ENCODE data around the gene EXPH5.

Gene EXPH5

GRCh38 chr11:108500169-108500568 lies 93.4 kb downstream of the EXPH5 start:
- peaks cover 0 to 3% of the 10 kb centered on the region in 2 experiments; a peak in 1 of 3 replicates for H3K36me3 ChIP-seq (ENCODE audit: control insufficient read depth in 2 of 2, insufficient read depth in 1 of 2, low read length in 2 of 2)
- TF ChIP-seq ZNF558 (tag by site-specific recombination; IDR thresholded peaks at IDR 0.05) (no peak), ZNF664 (tag by site-specific recombination; IDR thresholded peaks at IDR 0.05) (no peak), ZNF394 (tag by site-specific recombination; IDR thresholded peaks at IDR 0.05; ENCODE audit: borderline replicate concordance) (no peak), GLI4 (tag by site-specific recombination; IDR thresholded peaks at IDR 0.05) (no peak), TSHZ1 (tag by site-specific recombination; IDR thresholded peaks at IDR 0.05; ENCODE audit: borderline replicate concordance) (no peak), ZNF510 (tag by site-specific recombination; IDR thresholded peaks at IDR 0.05; ENCODE audit: insufficient replicate concordance) (no peak), ZNF311 (tag by site-specific recombination; IDR thresholded peaks at IDR 0.05; ENCODE audit: borderline replicate concordance) (no peak), ZNF16 (tag by site-specific recombination; IDR thresholded peaks at IDR 0.05; ENCODE audit: low read depth) (no peak), ZBTB17 (tag by site-specific recombination; IDR thresholded peaks at IDR 0.05) (no peak), MEIS1 (CRISPR knock-in tag; IDR thresholded peaks at IDR 0.05; ENCODE audit: borderline replicate concordance) (no peak), ZNF24 (tag by site-specific recombination; IDR thresholded peaks at IDR 0.05) (no peak)
- TF ChIP-seq, protein P1, sequence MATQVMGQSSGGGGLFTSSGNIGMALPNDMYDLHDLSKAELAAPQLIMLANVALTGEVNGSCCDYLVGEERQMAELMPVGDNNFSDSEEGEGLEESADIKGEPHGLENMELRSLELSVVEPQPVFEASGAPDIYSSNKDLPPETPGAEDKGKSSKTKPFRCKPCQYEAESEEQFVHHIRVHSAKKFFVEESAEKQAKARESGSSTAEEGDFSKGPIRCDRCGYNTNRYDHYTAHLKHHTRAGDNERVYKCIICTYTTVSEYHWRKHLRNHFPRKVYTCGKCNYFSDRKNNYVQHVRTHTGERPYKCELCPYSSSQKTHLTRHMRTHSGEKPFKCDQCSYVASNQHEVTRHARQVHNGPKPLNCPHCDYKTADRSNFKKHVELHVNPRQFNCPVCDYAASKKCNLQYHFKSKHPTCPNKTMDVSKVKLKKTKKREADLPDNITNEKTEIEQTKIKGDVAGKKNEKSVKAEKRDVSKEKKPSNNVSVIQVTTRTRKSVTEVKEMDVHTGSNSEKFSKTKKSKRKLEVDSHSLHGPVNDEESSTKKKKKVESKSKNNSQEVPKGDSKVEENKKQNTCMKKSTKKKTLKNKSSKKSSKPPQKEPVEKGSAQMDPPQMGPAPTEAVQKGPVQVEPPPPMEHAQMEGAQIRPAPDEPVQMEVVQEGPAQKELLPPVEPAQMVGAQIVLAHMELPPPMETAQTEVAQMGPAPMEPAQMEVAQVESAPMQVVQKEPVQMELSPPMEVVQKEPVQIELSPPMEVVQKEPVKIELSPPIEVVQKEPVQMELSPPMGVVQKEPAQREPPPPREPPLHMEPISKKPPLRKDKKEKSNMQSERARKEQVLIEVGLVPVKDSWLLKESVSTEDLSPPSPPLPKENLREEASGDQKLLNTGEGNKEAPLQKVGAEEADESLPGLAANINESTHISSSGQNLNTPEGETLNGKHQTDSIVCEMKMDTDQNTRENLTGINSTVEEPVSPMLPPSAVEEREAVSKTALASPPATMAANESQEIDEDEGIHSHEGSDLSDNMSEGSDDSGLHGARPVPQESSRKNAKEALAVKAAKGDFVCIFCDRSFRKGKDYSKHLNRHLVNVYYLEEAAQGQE (tag by site-specific recombination; IDR thresholded peaks at IDR 0.05) = no peak
- TF ChIP-seq, protein P2, sequence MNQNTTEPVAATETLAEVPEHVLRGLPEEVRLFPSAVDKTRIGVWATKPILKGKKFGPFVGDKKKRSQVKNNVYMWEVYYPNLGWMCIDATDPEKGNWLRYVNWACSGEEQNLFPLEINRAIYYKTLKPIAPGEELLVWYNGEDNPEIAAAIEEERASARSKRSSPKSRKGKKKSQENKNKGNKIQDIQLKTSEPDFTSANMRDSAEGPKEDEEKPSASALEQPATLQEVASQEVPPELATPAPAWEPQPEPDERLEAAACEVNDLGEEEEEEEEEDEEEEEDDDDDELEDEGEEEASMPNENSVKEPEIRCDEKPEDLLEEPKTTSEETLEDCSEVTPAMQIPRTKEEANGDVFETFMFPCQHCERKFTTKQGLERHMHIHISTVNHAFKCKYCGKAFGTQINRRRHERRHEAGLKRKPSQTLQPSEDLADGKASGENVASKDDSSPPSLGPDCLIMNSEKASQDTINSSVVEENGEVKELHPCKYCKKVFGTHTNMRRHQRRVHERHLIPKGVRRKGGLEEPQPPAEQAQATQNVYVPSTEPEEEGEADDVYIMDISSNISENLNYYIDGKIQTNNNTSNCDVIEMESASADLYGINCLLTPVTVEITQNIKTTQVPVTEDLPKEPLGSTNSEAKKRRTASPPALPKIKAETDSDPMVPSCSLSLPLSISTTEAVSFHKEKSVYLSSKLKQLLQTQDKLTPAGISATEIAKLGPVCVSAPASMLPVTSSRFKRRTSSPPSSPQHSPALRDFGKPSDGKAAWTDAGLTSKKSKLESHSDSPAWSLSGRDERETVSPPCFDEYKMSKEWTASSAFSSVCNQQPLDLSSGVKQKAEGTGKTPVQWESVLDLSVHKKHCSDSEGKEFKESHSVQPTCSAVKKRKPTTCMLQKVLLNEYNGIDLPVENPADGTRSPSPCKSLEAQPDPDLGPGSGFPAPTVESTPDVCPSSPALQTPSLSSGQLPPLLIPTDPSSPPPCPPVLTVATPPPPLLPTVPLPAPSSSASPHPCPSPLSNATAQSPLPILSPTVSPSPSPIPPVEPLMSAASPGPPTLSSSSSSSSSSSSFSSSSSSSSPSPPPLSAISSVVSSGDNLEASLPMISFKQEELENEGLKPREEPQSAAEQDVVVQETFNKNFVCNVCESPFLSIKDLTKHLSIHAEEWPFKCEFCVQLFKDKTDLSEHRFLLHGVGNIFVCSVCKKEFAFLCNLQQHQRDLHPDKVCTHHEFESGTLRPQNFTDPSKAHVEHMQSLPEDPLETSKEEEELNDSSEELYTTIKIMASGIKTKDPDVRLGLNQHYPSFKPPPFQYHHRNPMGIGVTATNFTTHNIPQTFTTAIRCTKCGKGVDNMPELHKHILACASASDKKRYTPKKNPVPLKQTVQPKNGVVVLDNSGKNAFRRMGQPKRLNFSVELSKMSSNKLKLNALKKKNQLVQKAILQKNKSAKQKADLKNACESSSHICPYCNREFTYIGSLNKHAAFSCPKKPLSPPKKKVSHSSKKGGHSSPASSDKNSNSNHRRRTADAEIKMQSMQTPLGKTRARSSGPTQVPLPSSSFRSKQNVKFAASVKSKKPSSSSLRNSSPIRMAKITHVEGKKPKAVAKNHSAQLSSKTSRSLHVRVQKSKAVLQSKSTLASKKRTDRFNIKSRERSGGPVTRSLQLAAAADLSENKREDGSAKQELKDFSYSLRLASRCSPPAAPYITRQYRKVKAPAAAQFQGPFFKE (tag by site-specific recombination; IDR thresholded peaks at IDR 0.05; ENCODE audit: borderline replicate concordance) = no peak
- H3K9me3 ChIP-seq (ENCODE audit: control insufficient read depth, insufficient read depth, low read depth, low read length) = no peaks in the 10 kb centered on the region
- no peaks in the 10 kb centered on the region for H3K4me1 ChIP-seq (ENCODE audit: control insufficient read depth, insufficient read depth, low read length)
- no peak overlapping the region for H3K4me3 ChIP-seq (ENCODE audit: low read depth, low read length)
- ChIA-PET POLR2A (no interaction called here), CTCF (no interaction called here)
- no peak overlapping the region for H3K27ac ChIP-seq (ENCODE audit: extremely low read depth, low read depth, low read length)
